ENCODE data around the gene IL15. TPM values are rescaled to one million over a fixed set of nuclear protein-coding genes. Genes with fewer than 3 reads are reported as not detected.

The IL15 gene
- total and polyA plus RNA-seq, 2 of the 8 experiments (the other 6 are each of a cell fraction or from before 2014, with no cell fraction given): 0.30 to 0.61 TPM

- DNase-seq (ENCODE audit: low read depth in 1 of 2, low spot score in 2 of 2): no peak
- Histone ChIP-seq H3K4me3 (ENCODE audit: extremely low read depth in 1 of 4, insufficient read depth in 2 of 4, low read depth in 3 of 4, low read length in 4 of 4) (no peak overlapping the region), H3K4me2 (ENCODE audit: insufficient read depth in 1 of 2, low read depth in 2 of 2, low read length in 2 of 2) (no peak overlapping the region), H3K14ac (ENCODE audit: insufficient read length) (no peak overlapping the region), H2BK20ac (ENCODE audit: low read length) (no peak overlapping the region), H2BK120ac (replicated peaks; ENCODE audit: low read depth, low read length) (no peak overlapping the region), H3K36me3 (ENCODE audit: control insufficient read depth in 2 of 4, insufficient read depth in 4 of 4, low read length in 3 of 4) (no peaks in the 10 kb centered on the region), H2AK5ac (ENCODE audit: low read depth, low read length) (no peak overlapping the region), H4K5ac (ENCODE audit: insufficient read length, low read depth, low read length) (no peak overlapping the region), H4K20me1 (replicated peaks in 1 of 2; ENCODE audit: control insufficient read depth in 1 of 2, insufficient read depth in 2 of 2, low read length in 2 of 2) (no peaks in the 10 kb centered on the region), H3K4ac (replicated peaks; ENCODE audit: insufficient read length, low read depth, low read length) (no peak overlapping the region), H4K8ac (ENCODE audit: extremely low read depth, insufficient read depth, low read length) (no peak overlapping the region), H3K9ac (replicated peaks in 1 of 4; ENCODE audit: extremely low read depth in 1 of 4, low read depth in 3 of 4, low read length in 3 of 4) (no peak overlapping the region), H2BK12ac (ENCODE audit: low read depth, low read length) (no peak overlapping the region), H3K18ac (ENCODE audit: extremely low read depth, low read length) (no peak overlapping the region), H3K79me1 (ENCODE audit: low read depth, low read length) (no peaks in the 10 kb centered on the region), H3K56ac (replicated peaks; ENCODE audit: insufficient read length, low read depth, low read length) (no peak overlapping the region), H3K79me2 (ENCODE audit: control insufficient read depth in 1 of 2, insufficient read depth in 2 of 2, low read length in 2 of 2) (no peaks in the 10 kb centered on the region), H4K91ac (replicated peaks; ENCODE audit: insufficient read length, low read length) (no peak overlapping the region), H3K27me3 (replicated peaks in 1 of 4; ENCODE audit: control insufficient read depth in 3 of 4, extremely low read depth in 1 of 4, insufficient read depth in 3 of 4, low read length in 3 of 4) (no peaks in the 10 kb centered on the region), H3K23me2 (ENCODE audit: low read depth, low read length) (no peaks in the 10 kb centered on the region), H2AFZ (ENCODE audit: low read length) (no peak overlapping the region), H3K23ac (ENCODE audit: insufficient read length) (no peak overlapping the region), H2BK15ac (ENCODE audit: low read length) (no peak overlapping the region), H3K9me3 (ENCODE audit: insufficient read depth in 2 of 2, low read depth in 1 of 2, low read length in 1 of 2) (no peaks in the 10 kb centered on the region), H3K27ac (ENCODE audit: low read depth, low read length) (no peak overlapping the region), H2BK5ac (ENCODE audit: low read depth, low read length) (no peak overlapping the region), H3K4me1 (replicated peaks in 1 of 4; ENCODE audit: control insufficient read depth in 3 of 4, insufficient read depth in 4 of 4, low read length in 3 of 4) (no peaks in the 10 kb centered on the region)
- WGBS, 2 experiments (ENCODE audit: extremely low coverage in 1 of 2, insufficient coverage in 1 of 2, insufficient read length in 1 of 2, insufficient replicate concordance in 2 of 2, low coverage in 1 of 2, low lambda C conversion rate in 2 of 2, missing lambda C conversion rate in 1 of 2): 96% methylated on average over 1 of the region's 1 CpG; no CpG with 5 or more reads in 1 of the 2 experiments
- POLR2A ChIA-PET (ENCODE audit: partially characterized antibody): no interaction called here
- CTCF ChIA-PET (ENCODE audit: partially characterized antibody): interaction anchor here (3.0 kb wide), 1 partner anchor 11 kb away, joined by 9 read pairs; no protein-coding TSS in a partner anchor
- FAIRE-seq: no peak
Measured at GRCh38 chr4:141643557-141643956, 7.2 kb downstream of the IL15 start.

Measured in H1 (cell line).